IMR-90 (cell line): ENCODE data around the gene EIF3A. TPM values are rescaled to one million over a fixed set of nuclear protein-coding genes. Genes with fewer than 3 reads are reported as not detected.

Experiments used
- ATAC-seq: fragments of 200-7000 bp; cut with Tn5 transposase; 2 replicates; pipeline ENCODE4 v1.9.1; 2020; ENCODE audit warnings: low read depth, mild to moderate bottlenecking, moderate library complexity
- BruUV-seq: library from RNA; stranded (reverse); fragments of 400-500 nt; replicated peaks from 2 replicates; lab custom pipeline; 2021; lab: Mats Ljungman, UMichigan
- CTCF ChIA-PET: fragments of 300-600 bp; formaldehyde crosslinking; extraction: SDS; loops from one replicate; lab custom pipeline; 2021; ENCODE audit warnings: antibody characterized with exemption; lab: Yijun Ruan, JAX
- POLR2A ChIA-PET: fragments of 300-600 bp; sonication (Branson Sonifier 250); formaldehyde crosslinking; loops from one replicate; lab custom pipeline; 2022; ENCODE audit warnings: antibody characterized with exemption; ENCODE audit not compliant: unreplicated experiment; lab: Charles Lee
- DNase-seq: peaks from one replicate; pipeline ENCODE4 v3.0.0; 2013
- H2AFZ ChIP-seq: replicated peaks from 2 replicates; pipeline ENCODE3; 2013; ENCODE audit warnings: low read length, mild to moderate bottlenecking; ENCODE audit not compliant: poor library complexity
- H2AK5ac ChIP-seq: 2 replicates; pipeline ENCODE4 v1.6.1; 2013; ENCODE audit warnings: low read depth, low read length, inconsistent platforms
- H2AK9ac ChIP-seq: replicated peaks from 2 replicates; pipeline ENCODE3; 2013; ENCODE audit warnings: mild to moderate bottlenecking, low read depth, low read length, moderate library complexity; ENCODE audit not compliant: poor library complexity
- H2BK120ac ChIP-seq: 2 replicates; pipeline ENCODE4 v1.6.1; 2013; ENCODE audit warnings: low read depth, low read length, inconsistent platforms
- H2BK15ac ChIP-seq: 3 replicates; pipeline ENCODE4 v1.6.1; 2013; ENCODE audit warnings: low read depth, low read length, inconsistent platforms
- H2BK20ac ChIP-seq: 2 replicates; pipeline ENCODE4 v1.6.1; 2013; ENCODE audit warnings: low read depth, mild to moderate bottlenecking, inconsistent platforms, low read length, moderate library complexity
- H2BK5ac ChIP-seq: 2 replicates; pipeline ENCODE4 v1.6.1; 2013; ENCODE audit warnings: mild to moderate bottlenecking, low read depth, low read length, inconsistent platforms; ENCODE audit not compliant: poor library complexity, severe bottlenecking
- H3K14ac ChIP-seq: replicated peaks from 2 replicates; pipeline ENCODE4 v1.6.1; 2013; ENCODE audit warnings: low read depth, low read length, inconsistent platforms
- H3K18ac ChIP-seq: 2 replicates; pipeline ENCODE4 v1.6.1; 2013; ENCODE audit warnings: low read depth, low read length, control low read depth
- H3K23ac ChIP-seq: 2 replicates; pipeline ENCODE4 v1.6.1; 2013; ENCODE audit warnings: low read depth, low read length, inconsistent platforms
- H3K27ac ChIP-seq: 2 replicates; pipeline ENCODE4 v1.5.1; 2013; ENCODE audit warnings: mild to moderate bottlenecking, control low read depth, low read length; ENCODE audit not compliant: insufficient read depth
- H3K27me3 ChIP-seq: 2 replicates; pipeline ENCODE4 v1.6.1; 2013; ENCODE audit warnings: low read length; ENCODE audit not compliant: control insufficient read depth, insufficient read depth
- H3K36me3 ChIP-seq: 2 replicates; pipeline ENCODE4 v1.6.1; 2013; ENCODE audit warnings: low read length, mixed read lengths; ENCODE audit not compliant: control insufficient read depth, insufficient read depth
- H3K4ac ChIP-seq: 2 replicates; pipeline ENCODE4 v1.6.1; 2013; ENCODE audit warnings: low read depth, low read length, inconsistent platforms
- H3K4me1 ChIP-seq: 2 replicates; pipeline ENCODE4 v1.6.1; 2013; ENCODE audit warnings: low read length, mixed read lengths; ENCODE audit not compliant: control insufficient read depth, insufficient read depth
- H3K4me2 ChIP-seq: 2 replicates; pipeline ENCODE4 v1.6.1; 2013; ENCODE audit warnings: low read depth, mild to moderate bottlenecking, control low read depth, low read length, moderate library complexity
- H3K4me3 ChIP-seq: 2 replicates; pipeline ENCODE4 v1.5.1; 2013; ENCODE audit warnings: low read depth, mild to moderate bottlenecking, control low read depth, low read length, moderate library complexity; ENCODE audit not compliant: insufficient read depth
- H3K56ac ChIP-seq: 2 replicates; pipeline ENCODE4 v1.6.1; 2013; ENCODE audit warnings: low read length, inconsistent platforms; ENCODE audit not compliant: insufficient read depth; ENCODE audit errors: extremely low read depth
- H3K79me1 ChIP-seq, 2 experiments: 2 replicates each; pipeline ENCODE4 v1.6.1; 2013; ENCODE audit warnings: low read length in 2 of 2, inconsistent platforms in 1 of 2, low read depth in 1 of 2
- H3K9ac ChIP-seq: 2 replicates; pipeline ENCODE4 v1.6.1; 2013; ENCODE audit warnings: low read depth, low read length, control low read depth
- H3K9me1 ChIP-seq: 2 replicates; pipeline ENCODE4 v1.6.1; 2013; ENCODE audit warnings: low read length, inconsistent platforms; ENCODE audit not compliant: insufficient read depth
- H3K9me3 ChIP-seq: 2 replicates; pipeline ENCODE4 v1.6.1; 2013; ENCODE audit warnings: low read length; ENCODE audit not compliant: control insufficient read depth, insufficient read depth
- H4K20me1 ChIP-seq: 2 replicates; pipeline ENCODE4 v1.6.1; 2013; ENCODE audit warnings: low read length, inconsistent platforms; ENCODE audit not compliant: insufficient read depth
- H4K5ac ChIP-seq: 2 replicates; pipeline ENCODE4 v1.6.1; 2013; ENCODE audit warnings: mild to moderate bottlenecking, low read depth, low read length, control low read depth
- H4K8ac ChIP-seq, 2 experiments: 2 replicates each; pipeline ENCODE4 v1.6.1; 2013; ENCODE audit warnings: low read depth in 2 of 2, low read length in 2 of 2, control low read depth in 1 of 2, inconsistent platforms in 1 of 2
- H4K91ac ChIP-seq: 2 replicates; pipeline ENCODE4 v1.6.1; 2013; ENCODE audit warnings: low read depth, low read length, inconsistent platforms; ENCODE audit not compliant: insufficient read depth
- BHLHE40 ChIP-seq: fragments of 150-350 bp; IDR thresholded peaks from 2 replicates; pipeline ENCODE4 v1.6.1; 2016; ENCODE audit warnings: mild to moderate bottlenecking, low read depth, low read length
- CEBPB ChIP-seq: IDR thresholded peaks from 2 replicates; pipeline ENCODE4 v1.6.1; 2012; ENCODE audit warnings: low read depth, low read length, improper control_type of control experiment
- CHD1 ChIP-seq: IDR thresholded peaks from 2 replicates; pipeline ENCODE4 v1.6.1; 2012; ENCODE audit warnings: low read depth, low read length, improper control_type of control experiment
- FOS ChIP-seq: fragments of 150-350 bp; IDR thresholded peaks from 2 replicates; pipeline ENCODE4 v1.6.1; 2016; ENCODE audit warnings: low read depth, low read length
- MAFK ChIP-seq: IDR thresholded peaks from 2 replicates; pipeline ENCODE4 v1.6.1; 2012; ENCODE audit warnings: low read depth, low read length, improper control_type of control experiment
- MAZ ChIP-seq: IDR thresholded peaks from 2 replicates; pipeline ENCODE4 v1.6.1; 2012; ENCODE audit warnings: low read depth, mild to moderate bottlenecking, low read length, improper control_type of control experiment, moderate library complexity, borderline replicate concordance
- MXI1 ChIP-seq: IDR thresholded peaks from 2 replicates; pipeline ENCODE4 v1.6.1; 2012; ENCODE audit warnings: low read depth, mild to moderate bottlenecking, low read length, moderate library complexity, borderline replicate concordance
- NFE2L2 ChIP-seq: fragments of 150-350 bp; IDR thresholded peaks from 2 replicates; pipeline ENCODE4 v1.6.1; 2016; ENCODE audit warnings: low read depth, mild to moderate bottlenecking, low read length
- POLR2A ChIP-seq: IDR thresholded peaks from 2 replicates; pipeline ENCODE4 v1.6.1; 2012; ENCODE audit warnings: mild to moderate bottlenecking, low read depth, low read length
- RAD21 ChIP-seq: IDR thresholded peaks from 2 replicates; pipeline ENCODE4 v1.6.1; 2012; ENCODE audit warnings: low read length, improper control_type of control experiment
- RCOR1 ChIP-seq: IDR thresholded peaks from 2 replicates; pipeline ENCODE4 v1.6.1; 2012; ENCODE audit warnings: mild to moderate bottlenecking, low read length, improper control_type of control experiment; ENCODE audit not compliant: insufficient replicate concordance
- RFX5 ChIP-seq: IDR thresholded peaks from 2 replicates; pipeline ENCODE4 v1.8.0; 2012; ENCODE audit warnings: low read depth, mild to moderate bottlenecking, low read length, moderate library complexity
- SMC3 ChIP-seq: fragments of 150-350 bp; IDR thresholded peaks from 2 replicates; pipeline ENCODE4 v1.6.1; 2016; ENCODE audit warnings: low read depth, mild to moderate bottlenecking, antibody characterized with exemption, low read length, moderate library complexity
- WGBS, 2 experiments: methylation state at CpG; one replicate each; pipeline versions ENCODE4 v1.1.5 to v1.1.7; 2013; ENCODE audit warnings: missing lambda C conversion rate in 2 of 2; ENCODE audit not compliant: insufficient read length in 1 of 2; ENCODE audit errors: extremely low coverage in 2 of 2; 5-methylcytosine and 5-hydroxymethylcytosine counted together
- dilution Hi-C: fragments of 300-500 bp; cut with HindIII; formaldehyde crosslinking; loops from one replicate; pipeline ENCODE4 v1.14.3; 2018; ENCODE audit warnings: low sequenced_read_pairs; ENCODE audit not compliant: unreplicated experiment
- in situ Hi-C: fragments of 300-500 bp; cut with MboI; formaldehyde crosslinking; loops from 3 replicates; pipeline ENCODE4 v1.14.3; 2019; ENCODE audit warnings: low sequenced_read_pairs, inconsistent platforms, mixed read lengths
- intact Hi-C: fragments of 100-400 bp; cut with micrococcal nuclease; formaldehyde crosslinking; loops from 2 replicates; pipeline ENCODE4 v1.10.0; 2022
- polyA plus RNA-seq, 3 experiments: library from polyadenylated mRNA; depleted of rRNA; stranded (reverse); fragments of >200 nt; gene quantifications; 2 replicates each; pipeline ENCODE4 v1.2.3, GENCODE V29; 2012; ENCODE audit warnings: low replicate concordance in 1 of 3
- total RNA-seq: library from RNA; depleted of rRNA; stranded (reverse); fragments of >200 nt; gene quantifications from 2 replicates; pipeline ENCODE4 v1.2.3, GENCODE V29; 2012
- TF ChIP-seq, protein P1 (sequence below): fragments of 150-350 bp; IDR thresholded peaks from 2 replicates; pipeline ENCODE4 v1.6.1; 2016; ENCODE audit warnings: low read depth, mild to moderate bottlenecking, low read length, moderate library complexity, borderline replicate concordance
- TF ChIP-seq, protein P2 (sequence below): fragments of 150-350 bp; IDR thresholded peaks from 2 replicates; pipeline ENCODE4 v1.6.1; 2017; ENCODE audit warnings: mild to moderate bottlenecking, antibody characterized with exemption, low read length, low read depth
- TF ChIP-seq, protein P3 (sequence below): conservative IDR thresholded peaks from 2 replicates; pipeline ENCODE4 v1.5.1; 2012; ENCODE audit warnings: mild to moderate bottlenecking, low read depth, low read length, improper control_type of control experiment

EIF3A gene
- total and polyA plus RNA-seq, 2 of the 4 experiments (the other 2 are of a cell fraction): 49.6 to 145 TPM

DNA sequence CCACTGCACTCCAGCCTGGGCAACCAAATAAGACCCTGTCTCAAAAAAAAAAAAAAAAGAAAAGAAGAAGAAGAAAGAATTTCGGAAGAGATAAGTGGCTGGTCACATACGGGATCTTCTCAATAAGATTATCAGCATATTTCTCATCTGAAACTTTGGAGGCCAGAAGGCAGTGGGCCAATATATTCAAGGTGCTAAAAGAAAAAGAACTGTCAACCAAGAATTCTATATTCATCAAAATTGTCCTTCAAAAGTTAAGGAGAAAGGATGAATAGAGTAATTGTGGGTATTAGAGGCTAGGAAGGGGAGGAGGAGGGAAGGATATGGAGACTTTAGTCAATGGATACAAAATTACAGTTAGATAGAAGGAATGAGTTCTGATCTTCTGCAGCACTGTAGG is 95.0 kb downstream of the EIF3A start:
- no peak overlapping the region for H2BK120ac ChIP-seq
- no peaks in the 10 kb centered on the region; the same call in 1 of the 2 replicates for H3K9me3 ChIP-seq
- no peak for TF ChIP-seq MXI1
- TF ChIP-seq, protein P1, sequence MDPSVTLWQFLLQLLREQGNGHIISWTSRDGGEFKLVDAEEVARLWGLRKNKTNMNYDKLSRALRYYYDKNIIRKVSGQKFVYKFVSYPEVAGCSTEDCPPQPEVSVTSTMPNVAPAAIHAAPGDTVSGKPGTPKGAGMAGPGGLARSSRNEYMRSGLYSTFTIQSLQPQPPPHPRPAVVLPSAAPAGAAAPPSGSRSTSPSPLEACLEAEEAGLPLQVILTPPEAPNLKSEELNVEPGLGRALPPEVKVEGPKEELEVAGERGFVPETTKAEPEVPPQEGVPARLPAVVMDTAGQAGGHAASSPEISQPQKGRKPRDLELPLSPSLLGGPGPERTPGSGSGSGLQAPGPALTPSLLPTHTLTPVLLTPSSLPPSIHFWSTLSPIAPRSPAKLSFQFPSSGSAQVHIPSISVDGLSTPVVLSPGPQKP: no peak
- TF ChIP-seq, protein P2, sequence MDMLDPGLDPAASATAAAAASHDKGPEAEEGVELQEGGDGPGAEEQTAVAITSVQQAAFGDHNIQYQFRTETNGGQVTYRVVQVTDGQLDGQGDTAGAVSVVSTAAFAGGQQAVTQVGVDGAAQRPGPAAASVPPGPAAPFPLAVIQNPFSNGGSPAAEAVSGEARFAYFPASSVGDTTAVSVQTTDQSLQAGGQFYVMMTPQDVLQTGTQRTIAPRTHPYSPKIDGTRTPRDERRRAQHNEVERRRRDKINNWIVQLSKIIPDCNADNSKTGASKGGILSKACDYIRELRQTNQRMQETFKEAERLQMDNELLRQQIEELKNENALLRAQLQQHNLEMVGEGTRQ: no peak
- no peak for TF ChIP-seq MAZ
- TF ChIP-seq RCOR1: no peak
- no peak for TF ChIP-seq RFX5
- TF ChIP-seq RAD21: no peak
- TF ChIP-seq POLR2A: no peak
- TF ChIP-seq MAFK: no peak
- TF ChIP-seq, protein P3, sequence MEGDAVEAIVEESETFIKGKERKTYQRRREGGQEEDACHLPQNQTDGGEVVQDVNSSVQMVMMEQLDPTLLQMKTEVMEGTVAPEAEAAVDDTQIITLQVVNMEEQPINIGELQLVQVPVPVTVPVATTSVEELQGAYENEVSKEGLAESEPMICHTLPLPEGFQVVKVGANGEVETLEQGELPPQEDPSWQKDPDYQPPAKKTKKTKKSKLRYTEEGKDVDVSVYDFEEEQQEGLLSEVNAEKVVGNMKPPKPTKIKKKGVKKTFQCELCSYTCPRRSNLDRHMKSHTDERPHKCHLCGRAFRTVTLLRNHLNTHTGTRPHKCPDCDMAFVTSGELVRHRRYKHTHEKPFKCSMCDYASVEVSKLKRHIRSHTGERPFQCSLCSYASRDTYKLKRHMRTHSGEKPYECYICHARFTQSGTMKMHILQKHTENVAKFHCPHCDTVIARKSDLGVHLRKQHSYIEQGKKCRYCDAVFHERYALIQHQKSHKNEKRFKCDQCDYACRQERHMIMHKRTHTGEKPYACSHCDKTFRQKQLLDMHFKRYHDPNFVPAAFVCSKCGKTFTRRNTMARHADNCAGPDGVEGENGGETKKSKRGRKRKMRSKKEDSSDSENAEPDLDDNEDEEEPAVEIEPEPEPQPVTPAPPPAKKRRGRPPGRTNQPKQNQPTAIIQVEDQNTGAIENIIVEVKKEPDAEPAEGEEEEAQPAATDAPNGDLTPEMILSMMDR: no peak
- TF ChIP-seq FOS: no peak
- no peak for TF ChIP-seq SMC3
- TF ChIP-seq CHD1: no peak
- TF ChIP-seq NFE2L2: no peak
- no peak for TF ChIP-seq CEBPB
- no peak for TF ChIP-seq BHLHE40
- H2AK9ac ChIP-seq: no peak overlapping the region
- H3K9me1 ChIP-seq: no peaks in the 10 kb centered on the region
- no peak overlapping the region for H2AK5ac ChIP-seq
- POLR2A ChIA-PET: no interaction called here
- no peak overlapping the region for H4K91ac ChIP-seq
- H3K23ac ChIP-seq: no peak overlapping the region
- H3K79me1 ChIP-seq: no peaks in the 10 kb centered on the region
- no TSS peak for BruUV-seq
- no peak overlapping the region for H3K27ac ChIP-seq
- dilution Hi-C loops: no loop called here
- H2BK20ac ChIP-seq: no peak overlapping the region
- H4K20me1 ChIP-seq: no peaks in the 10 kb centered on the region
- no peak overlapping the region for H4K8ac ChIP-seq
- no peak overlapping the region for H3K18ac ChIP-seq
- H4K5ac ChIP-seq: no peak overlapping the region
- no CpG with 5 or more reads among the region's 2 CpGs for WGBS, 2 experiments
- ATAC-seq (no peak), DNase-seq (no peak)
- no peak overlapping the region for H2BK15ac ChIP-seq
- no peak overlapping the region for H2AFZ ChIP-seq
- no peak overlapping the region for H2BK5ac ChIP-seq
- in situ Hi-C loops: no loop called here
- H3K9ac ChIP-seq: no peak overlapping the region
- H3K4me1 ChIP-seq: no peaks in the 10 kb centered on the region
- H3K4me2 ChIP-seq: no peak overlapping the region
- H3K27me3 ChIP-seq: peaks cover 12% of the 10 kb centered on the region
- H3K36me3 ChIP-seq: no peaks in the 10 kb centered on the region
- CTCF ChIA-PET: no interaction called here
- intact Hi-C loops: no loop called here
- no peak overlapping the region for H3K14ac ChIP-seq
- no peak overlapping the region for H3K56ac ChIP-seq
- H3K4ac ChIP-seq: no peak overlapping the region
- H3K4me3 ChIP-seq: no peak overlapping the region
